Fibroblast of the aortic adventitia (primary cell): ENCODE measurements around the gene KIR3DL1. TPM values are rescaled to one million over a fixed set of nuclear protein-coding genes. Genes with fewer than 3 reads are reported as not detected.
"Not testable (repeated sequence)": the region's sequence is repeated elsewhere in the genome, so short reads cannot be mapped to it uniquely, and the experiment has no call there.

Source experiments
- DNase-seq: peaks from one replicate; pipeline ENCODE4 v3.0.0-alpha.2; 2010; ENCODE audit warnings: low read depth
- H3K4me3 ChIP-seq: 2 replicates; pipeline ENCODE4 v1.5.1; 2011; ENCODE audit warnings: low read depth, mild to moderate bottlenecking, control low read depth, low read length, moderate library complexity
- total RNA-seq: library from RNA; depleted of rRNA; stranded (reverse); fragments of >200 nt; gene quantifications from 2 replicates; pipeline ENCODE4 v1.2.3, GENCODE V29; 2012; ENCODE audit warnings: low replicate concordance
- TF ChIP-seq, protein P1 (sequence below): IDR thresholded peaks from 2 replicates; pipeline ENCODE4 v1.5.1; 2011; ENCODE audit warnings: mild to moderate bottlenecking, low read length, control low read depth, inconsistent platforms; ENCODE audit not compliant: insufficient read depth

The KIR3DL1 gene
- total RNA-seq, 1 donor: not detected

DNA sequence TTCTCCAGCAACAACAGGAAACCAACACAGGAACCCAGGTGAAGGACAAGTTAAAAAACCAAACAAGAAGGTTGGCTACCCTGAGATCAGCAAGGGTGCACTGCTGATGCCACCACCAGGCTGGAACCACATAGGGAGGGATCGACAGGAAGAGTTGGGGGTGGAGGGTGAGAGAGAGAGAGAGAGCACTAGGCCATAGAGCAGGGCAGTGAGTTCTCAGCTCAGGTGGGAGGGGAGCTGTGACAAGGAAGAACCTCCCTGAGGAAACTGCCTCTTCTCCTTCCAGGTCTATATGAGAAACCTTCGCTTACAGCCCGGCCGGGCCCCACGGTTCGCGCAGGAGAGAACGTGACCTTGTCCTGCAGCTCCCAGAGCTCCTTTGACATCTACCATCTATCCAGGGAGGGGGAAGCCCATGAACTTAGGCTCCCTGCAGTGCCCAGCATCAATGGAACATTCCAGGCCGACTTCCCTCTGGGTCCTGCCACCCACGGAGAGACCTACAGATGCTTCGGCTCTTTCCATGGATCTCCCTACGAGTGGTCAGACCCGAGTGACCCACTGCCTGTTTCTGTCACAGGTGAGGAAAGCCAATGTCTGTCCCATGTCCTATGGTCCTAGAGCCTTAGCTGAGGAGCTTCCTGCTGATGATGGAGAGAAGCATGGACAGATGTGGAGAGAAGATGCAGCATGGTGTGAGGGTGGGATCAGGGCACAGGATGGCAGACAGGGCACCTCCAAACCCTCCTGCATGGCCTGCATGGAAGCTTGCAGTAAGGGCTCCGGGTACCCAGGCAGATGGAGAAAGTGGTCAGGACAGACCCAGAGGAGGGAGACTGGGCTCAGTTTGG lies 10.4 kb upstream of the KIR3DL1 start:
- TF ChIP-seq, protein P1, sequence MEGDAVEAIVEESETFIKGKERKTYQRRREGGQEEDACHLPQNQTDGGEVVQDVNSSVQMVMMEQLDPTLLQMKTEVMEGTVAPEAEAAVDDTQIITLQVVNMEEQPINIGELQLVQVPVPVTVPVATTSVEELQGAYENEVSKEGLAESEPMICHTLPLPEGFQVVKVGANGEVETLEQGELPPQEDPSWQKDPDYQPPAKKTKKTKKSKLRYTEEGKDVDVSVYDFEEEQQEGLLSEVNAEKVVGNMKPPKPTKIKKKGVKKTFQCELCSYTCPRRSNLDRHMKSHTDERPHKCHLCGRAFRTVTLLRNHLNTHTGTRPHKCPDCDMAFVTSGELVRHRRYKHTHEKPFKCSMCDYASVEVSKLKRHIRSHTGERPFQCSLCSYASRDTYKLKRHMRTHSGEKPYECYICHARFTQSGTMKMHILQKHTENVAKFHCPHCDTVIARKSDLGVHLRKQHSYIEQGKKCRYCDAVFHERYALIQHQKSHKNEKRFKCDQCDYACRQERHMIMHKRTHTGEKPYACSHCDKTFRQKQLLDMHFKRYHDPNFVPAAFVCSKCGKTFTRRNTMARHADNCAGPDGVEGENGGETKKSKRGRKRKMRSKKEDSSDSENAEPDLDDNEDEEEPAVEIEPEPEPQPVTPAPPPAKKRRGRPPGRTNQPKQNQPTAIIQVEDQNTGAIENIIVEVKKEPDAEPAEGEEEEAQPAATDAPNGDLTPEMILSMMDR: no peak
- no peak overlapping the region for H3K4me3 ChIP-seq
- DNase-seq: no peak

DNA sequence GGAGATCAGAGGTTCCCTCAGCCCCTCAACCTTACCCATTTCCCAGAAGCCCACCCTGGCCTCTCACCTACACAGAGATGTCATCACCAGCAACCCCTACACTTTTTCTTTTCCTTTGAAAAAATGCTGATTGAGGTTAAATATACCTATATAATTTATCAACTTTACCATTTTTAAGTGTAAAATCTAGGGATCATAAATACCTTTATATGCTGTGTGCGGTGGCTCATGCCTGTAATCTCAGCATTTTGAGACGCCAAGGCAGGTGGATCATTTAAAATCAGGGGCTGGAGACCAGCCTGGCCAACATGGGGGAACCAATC lies 9.8 kb upstream of the KIR3DL1 start:
- DNase-seq: no peak
- H3K4me3 ChIP-seq: no peak overlapping the region
- TF ChIP-seq, protein P1: no peak

DNA sequence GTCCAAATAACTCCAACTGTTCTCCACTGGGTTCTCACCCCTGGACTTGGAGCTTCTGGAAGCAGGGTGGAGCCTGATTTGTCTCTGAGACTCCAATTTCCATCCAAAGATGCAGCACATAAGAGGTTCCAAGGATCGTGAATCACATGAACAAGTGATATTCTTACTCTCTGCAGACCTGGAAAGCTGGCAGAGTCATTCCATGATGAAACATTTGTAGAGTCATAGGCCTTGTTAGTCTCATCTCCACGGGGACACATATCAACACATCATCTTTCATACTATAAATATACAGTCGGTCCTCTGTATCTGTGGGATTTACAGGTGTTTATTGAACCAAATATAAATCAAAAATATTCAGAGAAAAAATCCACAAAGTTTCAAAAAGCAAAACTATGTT lies 1.7 kb upstream of the KIR3DL1 start:
- not testable (repeated sequence) for DNase-seq, H3K4me3 ChIP-seq

DNA sequence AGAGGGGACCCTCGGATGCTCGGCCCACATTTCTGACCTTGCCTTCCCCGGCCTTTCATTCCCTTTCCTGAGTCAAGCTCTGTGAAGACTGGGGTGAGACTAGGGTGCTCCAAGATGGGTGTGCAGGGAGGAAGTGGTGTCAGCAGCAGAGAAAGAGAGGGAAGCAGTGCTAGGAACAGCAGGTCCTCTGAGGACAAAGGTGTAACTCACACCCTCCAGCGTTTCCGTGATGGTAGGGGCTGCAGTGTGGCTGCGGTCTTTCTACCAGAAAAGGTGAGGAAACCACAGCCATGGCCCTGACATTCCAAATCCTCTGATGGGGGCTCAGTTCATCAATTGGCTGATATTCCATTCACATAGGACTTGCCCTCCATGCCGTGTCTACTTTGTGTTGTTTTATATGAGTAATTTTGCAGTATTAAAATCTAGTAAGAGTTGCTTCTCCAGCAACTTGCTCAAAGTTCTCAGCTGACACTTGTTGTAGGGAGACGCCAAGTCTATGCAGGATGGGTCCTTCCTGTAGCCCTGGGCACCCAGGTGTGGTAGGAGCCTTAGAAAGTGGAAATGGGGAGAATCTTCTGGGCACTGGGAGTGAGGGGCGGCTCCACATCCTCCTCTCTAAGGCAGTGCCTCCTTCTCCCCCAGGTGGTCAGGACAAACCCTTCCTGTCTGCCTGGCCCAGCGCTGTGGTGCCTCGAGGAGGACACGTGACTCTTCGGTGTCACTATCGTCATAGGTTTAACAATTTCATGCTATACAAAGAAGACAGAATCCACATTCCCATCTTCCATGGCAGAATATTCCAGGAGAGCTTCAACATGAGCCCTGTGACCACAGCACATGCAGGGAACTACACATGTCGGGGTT lies 1.6 kb downstream of the KIR3DL1 start:
- no peak for DNase-seq
- TF ChIP-seq, protein P1: no peak
- H3K4me3 ChIP-seq: no peak overlapping the region

DNA sequence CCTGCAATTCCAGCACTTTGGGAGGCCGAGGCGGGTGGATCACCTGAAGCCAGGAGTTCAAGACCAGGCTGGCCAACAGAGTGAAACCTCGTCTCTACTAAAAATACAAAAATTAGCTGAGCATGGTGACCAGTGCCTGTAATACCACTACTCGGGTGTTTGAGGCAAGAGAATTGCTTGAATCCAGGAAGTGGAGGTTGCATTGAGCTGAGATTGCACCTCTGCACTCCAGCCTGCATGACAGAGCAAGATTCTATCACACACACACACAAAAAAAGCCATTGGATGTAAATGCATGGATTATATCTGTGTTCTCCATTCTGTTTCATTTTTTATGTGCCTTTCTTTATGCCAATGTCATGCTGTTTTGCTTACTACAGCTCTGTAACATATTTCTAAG lies 8.1 kb downstream of the KIR3DL1 start:
- H3K4me3 ChIP-seq, DNase-seq: not testable (repeated sequence)

DNA sequence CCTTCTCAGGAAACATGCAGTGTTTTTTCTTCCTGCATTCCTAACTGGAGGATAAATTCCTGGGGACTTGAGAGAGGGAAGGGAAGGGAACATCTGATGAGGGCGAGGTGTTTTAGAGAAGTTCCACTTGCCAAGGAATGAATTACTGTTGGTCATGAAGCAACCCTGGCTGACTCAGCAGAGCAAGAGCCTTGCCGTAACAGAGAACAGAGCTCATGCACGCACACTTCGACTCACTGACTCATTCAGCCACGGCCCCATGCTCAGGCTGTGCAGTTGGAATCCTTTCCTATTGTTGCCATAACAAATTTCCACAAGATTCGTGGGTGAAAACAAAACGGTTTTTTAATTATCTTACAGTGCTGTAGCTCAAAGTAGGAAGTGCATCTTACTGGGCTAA lies 9.1 kb downstream of the KIR3DL1 start:
- not testable (repeated sequence) for DNase-seq, H3K4me3 ChIP-seq

DNA sequence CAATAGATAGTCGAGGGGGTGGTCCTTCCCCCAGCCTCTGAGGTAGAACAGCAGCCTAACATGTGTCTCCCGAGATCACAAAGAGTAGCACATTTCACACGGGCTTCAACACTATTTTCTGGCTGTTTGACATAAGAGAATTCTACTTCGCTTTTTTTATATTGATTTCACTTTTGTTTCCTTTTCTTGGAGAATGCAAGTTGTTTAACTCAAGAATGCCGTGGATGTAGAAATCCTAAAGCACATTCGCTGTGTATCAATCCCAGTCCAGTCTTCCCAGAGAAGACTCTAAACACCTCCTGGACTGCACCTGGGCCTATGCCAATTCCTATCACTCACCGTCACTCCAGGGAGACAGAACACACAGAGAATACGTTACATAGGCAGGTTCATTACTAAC lies 11.8 kb downstream of the KIR3DL1 start:
- H3K4me3 ChIP-seq, DNase-seq: not testable (repeated sequence)

DNA sequence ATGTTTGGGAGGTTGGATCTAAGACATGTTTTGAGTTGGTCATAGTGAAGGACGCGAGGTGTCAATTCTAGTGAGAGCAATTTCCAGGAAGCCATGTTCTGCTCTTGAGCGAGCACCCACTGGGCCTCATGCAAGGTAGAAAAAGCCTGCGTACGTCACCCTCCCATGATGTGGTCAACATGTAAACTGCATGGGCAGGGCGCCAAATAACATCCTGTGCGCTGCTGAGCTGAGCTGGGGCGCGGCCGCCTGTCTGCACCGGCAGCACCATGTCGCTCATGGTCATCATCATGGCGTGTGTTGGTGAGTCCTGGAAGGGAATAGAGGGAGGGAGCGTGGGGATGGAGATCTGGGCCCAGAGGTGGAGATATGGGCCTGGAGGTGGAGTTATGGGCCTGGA lies 16.2 kb downstream of the KIR3DL1 start, which contains the start of gene KIR2DS4:
KIR2DS4 (plus strand) TSS at position 181 of the 400 bp plus-strand sequence.
- H3K4me3 ChIP-seq, DNase-seq: not testable (repeated sequence)

DNA sequence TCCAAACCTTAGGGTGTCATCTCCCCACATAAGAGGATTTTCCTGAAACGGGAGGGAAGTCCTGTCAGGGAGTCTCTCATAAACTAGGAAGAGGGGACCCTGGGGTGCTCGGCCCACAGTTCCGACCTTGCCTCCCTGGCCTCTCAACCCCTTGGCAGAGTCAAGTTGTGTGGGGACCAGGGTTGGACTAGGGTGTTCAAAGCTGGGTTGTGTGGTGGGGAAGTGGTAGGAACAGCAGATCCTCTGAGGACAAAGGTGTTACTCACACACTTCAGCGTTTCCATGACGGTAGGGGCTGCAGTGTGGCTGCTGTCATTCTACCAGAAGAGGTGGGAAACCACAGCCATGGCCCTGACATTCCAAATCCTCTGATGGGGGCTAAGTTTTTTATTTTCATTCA lies 18.9 kb downstream of the KIR3DL1 start:
- DNase-seq, H3K4me3 ChIP-seq: not testable (repeated sequence)

DNA sequence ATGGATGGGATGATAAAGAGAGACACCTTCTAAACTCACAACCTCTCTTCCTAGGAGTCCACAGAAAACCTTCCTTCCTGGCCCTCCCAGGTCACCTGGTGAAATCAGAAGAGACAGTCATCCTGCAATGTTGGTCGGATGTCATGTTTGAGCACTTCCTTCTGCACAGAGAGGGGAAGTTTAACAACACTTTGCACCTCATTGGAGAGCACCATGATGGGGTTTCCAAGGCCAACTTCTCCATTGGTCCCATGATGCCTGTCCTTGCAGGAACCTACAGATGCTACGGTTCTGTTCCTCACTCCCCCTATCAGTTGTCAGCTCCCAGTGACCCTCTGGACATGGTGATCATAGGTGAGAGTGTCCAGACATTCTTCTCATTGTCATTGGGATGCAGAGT lies 21.3 kb downstream of the KIR3DL1 start:
- not testable (repeated sequence) for DNase-seq, H3K4me3 ChIP-seq

DNA sequence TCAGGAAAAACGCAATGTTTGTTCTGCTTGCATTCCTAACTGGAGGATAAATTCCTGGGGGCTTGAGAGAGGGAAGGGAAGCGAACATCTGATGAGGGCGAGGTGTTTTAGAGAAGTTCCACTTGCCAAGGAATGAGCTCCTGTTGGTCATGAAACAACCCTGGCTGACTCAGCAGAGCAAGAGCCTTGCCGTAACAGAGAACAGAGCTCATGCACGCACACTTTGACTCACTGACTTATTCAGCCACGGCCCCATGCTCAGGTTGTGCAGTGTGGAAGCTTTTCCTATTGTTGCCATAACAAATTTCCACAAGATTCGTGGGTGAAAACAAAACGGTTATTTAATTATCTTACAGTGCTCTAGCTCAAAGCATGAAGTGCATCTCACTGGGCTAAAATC lies 26.9 kb downstream of the KIR3DL1 start:
- H3K4me3 ChIP-seq, DNase-seq: not testable (repeated sequence)

DNA sequence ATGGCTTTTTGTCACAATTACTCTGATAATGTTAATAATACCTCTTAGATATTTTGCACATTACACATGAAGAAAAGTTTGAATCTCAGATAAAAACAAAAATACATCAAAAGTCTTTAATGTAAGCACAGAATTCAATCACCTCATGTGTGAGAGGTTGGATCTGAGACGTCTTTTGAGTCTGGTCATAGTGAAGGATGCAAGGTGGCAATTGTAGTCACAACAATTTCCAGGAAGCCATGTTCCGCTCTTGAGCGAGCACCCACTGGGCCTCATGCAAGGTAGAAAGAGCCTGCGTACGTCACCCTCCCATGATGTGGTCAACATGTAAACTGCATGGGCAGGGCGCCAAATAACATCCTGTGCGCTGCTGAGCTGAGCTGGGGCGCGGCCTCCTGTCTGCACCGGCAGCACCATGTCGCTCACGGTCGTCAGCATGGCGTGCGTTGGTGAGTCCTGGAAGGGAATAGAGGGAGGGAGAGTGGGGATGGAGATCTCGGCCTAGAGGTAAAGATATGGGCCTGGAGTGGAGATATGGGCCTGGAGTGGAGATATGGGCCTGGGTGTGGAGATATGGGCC lies 33.9 kb downstream of the KIR3DL1 start, which contains the start of gene KIR3DL2:
KIR3DL2 (plus strand) TSS at position 383 of the 580 bp plus-strand sequence; CDS start at position 416, 33 bp downstream.
- not testable (repeated sequence) for H3K4me3 ChIP-seq, DNase-seq
